M059J (cell line): ENCODE data around the gene HABP4. TPM values are rescaled to one million over a fixed set of nuclear protein-coding genes. Genes with fewer than 3 reads are reported as not detected.

Experiments
- DNase-seq: peaks from one replicate; pipeline ENCODE4 v3.0.0-alpha.2; 2012; ENCODE audit warnings: low read depth
- total RNA-seq: library from RNA; depleted of rRNA; stranded (reverse); fragments of >200 nt; shearing (Covaris generic); gene quantifications from 2 replicates; pipeline ENCODE4 v1.2.3, GENCODE V29; 2014; rRNA removed

Gene HABP4
- total RNA-seq, 1 experiment from 2014 or later = 13.6 TPM

- DNase-seq = no peak
These were observed 72.4 kb downstream of the HABP4 start for GRCh38 chr9:96522366-96522765.

DNA sequence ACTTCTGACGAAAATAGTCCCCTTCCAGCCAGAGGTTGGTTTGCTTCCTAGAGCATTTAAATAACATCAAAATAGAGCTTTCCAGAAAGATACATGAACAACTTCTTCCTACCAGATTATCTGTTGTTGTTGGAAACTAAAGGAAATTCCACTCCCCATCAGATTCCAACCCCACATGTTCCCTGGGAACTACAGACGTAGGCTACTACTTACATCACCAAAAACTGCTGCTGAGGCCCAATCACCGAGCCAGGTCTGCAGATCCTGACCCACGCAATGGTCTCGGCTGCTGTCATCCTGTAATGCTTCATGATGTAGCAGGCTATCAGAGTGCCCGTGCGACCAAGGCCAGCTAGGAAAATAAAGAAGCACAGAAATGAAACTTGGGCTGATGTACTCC is 73.4 kb downstream of the HABP4 start:
- no peak for DNase-seq

- no peak for DNase-seq
These were observed 74.1 kb downstream of the HABP4 start for GRCh38 chr9:96524045-96524444.

DNA sequence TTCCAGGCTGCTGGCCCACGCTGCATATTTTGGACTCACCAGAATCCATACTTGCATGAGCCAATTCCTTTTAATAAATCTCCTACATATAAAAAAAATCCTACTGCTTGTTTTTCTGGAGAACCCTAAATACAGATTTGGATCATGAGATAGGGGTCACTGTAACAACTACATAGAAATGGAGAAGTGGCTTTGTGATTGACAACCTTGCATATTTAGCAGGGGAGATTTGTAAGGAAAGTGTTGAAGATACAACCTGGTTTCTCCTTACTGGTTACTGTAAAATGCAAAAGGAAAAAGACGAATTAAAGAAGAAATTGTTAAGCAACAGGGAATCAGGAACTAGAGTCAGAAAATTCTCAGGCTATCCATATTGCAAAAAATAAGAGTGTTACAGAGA is 74.8 kb downstream of the HABP4 start:
- DNase-seq = no peak

- DNase-seq = no peak
These were observed 82.2 kb downstream of the HABP4 start for GRCh38 chr9:96532173-96532572.

- DNase-seq = no peak
These were observed 90.1 kb downstream of the HABP4 start for GRCh38 chr9:96540106-96540505.

Other genes starting within 250 kb of the HABP4 start
- gene HSD17B3, start 148.0 kb upstream of the HABP4 start, total RNA-seq = 1.9 TPM in 1 of 2 replicates, not detected in the other
- gene SLC35D2, start 66.5 kb upstream of the HABP4 start, total RNA-seq = 32.1 and 51.3 TPM in 2 replicates
- 18.5 and 28.3 TPM in 2 replicates for gene ZNF367, start 31.8 kb upstream of the HABP4 start, total RNA-seq
- 14.6 and 28.6 TPM in 2 replicates for gene CDC14B, start 169.7 kb downstream of the HABP4 start, total RNA-seq
- 20.8 and 21.8 TPM in 2 replicates for gene PRXL2C, start 205.1 kb downstream of the HABP4 start, total RNA-seq